ENCODE measurements around the gene ABCA1. TPM values are rescaled to one million over a fixed set of nuclear protein-coding genes. Genes with fewer than 3 reads are reported as not detected.

ABCA1 gene
- total and polyA plus RNA-seq, 2 of the 4 experiments (the other 2 are of a cell fraction): 5.8 to 52.2 TPM

- peak overlapping the region; percentile 59 for H3K4ac ChIP-seq (ENCODE audit: low read depth, low read length)
- ATAC-seq (ENCODE audit: low read depth) (peak; percentile 9; the same call in 1 of the 2 replicates), DNase-seq (peak; percentile 47)
- H4K91ac ChIP-seq (ENCODE audit: insufficient read depth, low read depth, low read length): peak overlapping the region; percentile 67
- in situ Hi-C loops (cut with MboI; ENCODE audit: low sequenced_read_pairs) (no loop called here), dilution Hi-C loops (cut with HindIII; ENCODE audit: low sequenced_read_pairs, unreplicated experiment) (no loop called here), intact Hi-C loops (cut with micrococcal nuclease) (loop anchor here (2.0 kb wide), 1 partner anchor 137 kb away; no protein-coding TSS in a partner anchor)
- H3K23ac ChIP-seq (ENCODE audit: low read depth, low read length): peak overlapping the region; percentile 97
- 0% methylated on average over 15 of the region's 44 CpGs; no CpG with 5 or more reads in 1 of the 2 experiments for WGBS, 2 experiments (ENCODE audit: extremely low coverage in 2 of 2, insufficient read length in 1 of 2)
- H2AK9ac ChIP-seq (replicated peaks; ENCODE audit: low read depth, low read length, poor library complexity): peak overlapping the region; percentile 4
- H4K5ac ChIP-seq (ENCODE audit: low read depth, low read length): peak overlapping the region; percentile 72
- H2BK5ac ChIP-seq (ENCODE audit: low read depth, low read length, poor library complexity, severe bottlenecking): peak overlapping the region; percentile 40
- no TSS peak for BruUV-seq (replicated peaks)
- no peaks in the 10 kb centered on the region for H3K9me3 ChIP-seq (ENCODE audit: control insufficient read depth, insufficient read depth, low read length)
- TF ChIP-seq POLR2A (IDR thresholded peaks at IDR 0.05; ENCODE audit: low read depth, low read length) (no peak), RAD21 (IDR thresholded peaks at IDR 0.05; ENCODE audit: low read length) (0 out of 2 replicates have a peak, but pooled peaks have one; percentile 11)
- ChIA-PET POLR2A (ENCODE audit: unreplicated experiment) (interaction anchor here (0.6 to 1.6 kb wide), 6 partner anchors 41 to 372 kb away, joined by 3 to 7 read pairs (median 3); no protein-coding TSS in a partner anchor), CTCF (interaction anchor here (0.6 to 3.3 kb wide), 14 partner anchors 17 to 488 kb away, joined by 3 to 19 read pairs (median 4); no protein-coding TSS in a partner anchor)
- H3K36me3 ChIP-seq (ENCODE audit: control insufficient read depth, insufficient read depth, low read length): peaks cover 3% of the 10 kb centered on the region; the same call in 1 of the 2 replicates
- peaks cover 18% of the 10 kb centered on the region; the same call in 1 of the 2 replicates for H4K20me1 ChIP-seq (ENCODE audit: insufficient read depth, low read length)
- peak overlapping the region; percentile 94 for H3K27ac ChIP-seq (ENCODE audit: insufficient read depth, low read length)
- H2BK120ac ChIP-seq (ENCODE audit: low read depth, low read length): peak overlapping the region; percentile 44
- peak overlapping the region; percentile 29 to 49; a peak in 2 of 4 replicates for H4K8ac ChIP-seq (ENCODE audit: low read depth in 2 of 2, low read length in 2 of 2)
- peaks cover 6 to 36% of the 10 kb centered on the region in 2 experiments for H3K79me1 ChIP-seq (ENCODE audit: low read depth in 1 of 2, low read length in 2 of 2)
- H3K56ac ChIP-seq (ENCODE audit: extremely low read depth, insufficient read depth, low read length): peak overlapping the region; percentile 85
- peak overlapping the region; percentile 85 for H3K14ac ChIP-seq (replicated peaks; ENCODE audit: low read depth, low read length)
- peak overlapping the region; percentile 94 for H3K9ac ChIP-seq (ENCODE audit: low read depth, low read length)
- H3K18ac ChIP-seq (ENCODE audit: low read depth, low read length): peak overlapping the region; percentile 91
- peak overlapping the region; percentile 29 for H2AK5ac ChIP-seq (ENCODE audit: low read depth, low read length)
- H2BK15ac ChIP-seq (ENCODE audit: low read depth, low read length): peak overlapping the region; percentile 49; the same call in 1 of the 3 replicates
- peak overlapping the region; percentile 86 for H2AFZ ChIP-seq (replicated peaks; ENCODE audit: low read length, poor library complexity)
- no peaks in the 10 kb centered on the region for H3K27me3 ChIP-seq (ENCODE audit: control insufficient read depth, insufficient read depth, low read length)
- H3K4me3 ChIP-seq (ENCODE audit: insufficient read depth, low read depth, low read length): peak overlapping the region; percentile 99
- peak overlapping the region; percentile 34; the same call in 1 of the 2 replicates for H2BK20ac ChIP-seq (ENCODE audit: low read depth, low read length)
- H3K4me1 ChIP-seq (ENCODE audit: control insufficient read depth, insufficient read depth, low read length): peaks cover 12% of the 10 kb centered on the region
- H3K4me2 ChIP-seq (ENCODE audit: low read depth, low read length): peak overlapping the region; percentile 94
- 0 out of 2 replicates have a peak, but pooled peaks cover 3% of the 10 kb centered on the region for H3K9me1 ChIP-seq (ENCODE audit: insufficient read depth, low read length)
These were observed 591 bp downstream of the ABCA1 start for GRCh38 chr9:104927216-104927911.
